Bronchial epithelial cell (primary cell): ENCODE data around the gene UQCC2. TPM values are rescaled to one million over a fixed set of nuclear protein-coding genes. Genes with fewer than 3 reads are reported as not detected.

Experiments used
- DNase-seq: peaks from one replicate; pipeline ENCODE4 v3.0.0-alpha.2; 2010; ENCODE audit warnings: low read depth
- FAIRE-seq: peaks from 2 replicates; lab custom pipeline; 2011; peaks lifted over from hg19 to GRCh38; lab: Jason Lieb, UNC
- H3K27me3 ChIP-seq: 2 replicates; pipeline ENCODE4 v1.5.1; 2011; ENCODE audit warnings: low read length; ENCODE audit not compliant: control insufficient read depth, insufficient read depth
- H3K36me3 ChIP-seq: 2 replicates; pipeline ENCODE4 v1.5.1; 2011; ENCODE audit warnings: low read length; ENCODE audit not compliant: control insufficient read depth, insufficient read depth
- H3K4me3 ChIP-seq: 2 replicates; pipeline ENCODE4 v1.5.1; 2011; ENCODE audit warnings: mild to moderate bottlenecking, low read depth, low read length, control low read depth
- CTCF ChIP-seq: IDR thresholded peaks from 2 replicates; pipeline ENCODE4 v1.5.1; 2011; ENCODE audit warnings: mild to moderate bottlenecking, moderate library complexity, low read length, control low read depth, inconsistent platforms; ENCODE audit not compliant: insufficient read depth, severe bottlenecking
- total RNA-seq: library from RNA; depleted of rRNA; stranded (reverse); fragments of >200 nt; gene quantifications from 2 replicates; pipeline ENCODE4 v1.2.1, GENCODE V29; 2014

UQCC2 gene
- total RNA-seq, 1 donor from 2014 or later: 47.1 TPM

- Histone ChIP-seq H3K36me3 (no peaks in the 10 kb centered on the region), H3K27me3 (peaks cover 4% of the 10 kb centered on the region), H3K4me3 (no peak overlapping the region)
- FAIRE-seq: no peak
- TF ChIP-seq CTCF: no peak
- no peak for DNase-seq
Observed at GRCh38 chr6:33717934-33718455, 6.5 kb upstream of the UQCC2 start.

GRCh38 chr6:33716890-33717632, 5.6 kb upstream of the UQCC2 start:
- Histone ChIP-seq H3K27me3 (peaks cover 1% of the 10 kb centered on the region), H3K4me3 (no peak overlapping the region), H3K36me3 (no peaks in the 10 kb centered on the region)
- TF ChIP-seq CTCF: no peak
- FAIRE-seq (no peak), DNase-seq (peak; percentile 86)

GRCh38 chr6:33716379-33716778, 4.9 kb upstream of the UQCC2 start:
- Histone ChIP-seq H3K4me3 (no peak overlapping the region), H3K27me3 (no peaks in the 10 kb centered on the region), H3K36me3 (no peaks in the 10 kb centered on the region)
- TF ChIP-seq CTCF: no peak
- DNase-seq: peak; percentile 82
- no peak for FAIRE-seq

- FAIRE-seq: no peak
- Histone ChIP-seq H3K4me3 (no peak overlapping the region), H3K27me3 (no peaks in the 10 kb centered on the region), H3K36me3 (peaks cover 3% of the 10 kb centered on the region)
- TF ChIP-seq CTCF: no peak
- no peak for DNase-seq
Observed at GRCh38 chr6:33714385-33715040, 3.0 kb upstream of the UQCC2 start.

- DNase-seq (no peak), FAIRE-seq (no peak)
- no peak for TF ChIP-seq CTCF
- Histone ChIP-seq H3K27me3 (no peaks in the 10 kb centered on the region), H3K4me3 (no peak overlapping the region), H3K36me3 (peaks cover 6% of the 10 kb centered on the region)
Observed at GRCh38 chr6:33713786-33714185, 2.3 kb upstream of the UQCC2 start.
